ENCODE results near the gene ARHGEF7.

The ARHGEF7 gene

DNA sequence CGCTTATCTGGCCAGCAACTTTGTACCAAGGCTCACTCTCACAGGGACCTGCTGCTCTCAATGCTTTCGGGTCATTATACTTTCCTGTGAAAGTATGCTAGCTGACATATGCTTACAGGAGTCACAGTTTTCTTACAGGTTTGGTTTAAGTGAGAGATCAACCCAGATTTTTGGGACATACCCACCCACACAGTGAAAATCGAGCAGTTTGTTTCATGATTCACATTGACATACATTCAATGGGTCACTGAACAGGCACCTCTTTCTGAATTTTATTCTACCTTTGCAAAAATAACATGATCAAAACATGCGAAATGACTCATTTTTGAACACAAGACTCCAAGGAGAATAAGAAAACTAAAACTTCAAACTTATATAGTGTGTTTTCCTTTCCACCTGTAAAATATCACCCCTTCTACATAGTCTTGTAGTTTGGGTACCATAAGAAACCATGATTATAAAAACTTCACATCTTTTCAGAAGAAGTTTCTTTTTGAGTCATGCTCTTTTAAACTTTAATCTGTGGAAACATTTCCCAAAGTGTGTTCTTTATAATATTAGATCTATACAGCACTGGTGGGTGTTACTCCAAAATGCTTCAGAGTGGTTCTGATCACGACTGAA lies 161.0 kb downstream of the ARHGEF7 start:
- DNase-seq (ENCODE audit: low read depth, low spot score) = no peak

DNA sequence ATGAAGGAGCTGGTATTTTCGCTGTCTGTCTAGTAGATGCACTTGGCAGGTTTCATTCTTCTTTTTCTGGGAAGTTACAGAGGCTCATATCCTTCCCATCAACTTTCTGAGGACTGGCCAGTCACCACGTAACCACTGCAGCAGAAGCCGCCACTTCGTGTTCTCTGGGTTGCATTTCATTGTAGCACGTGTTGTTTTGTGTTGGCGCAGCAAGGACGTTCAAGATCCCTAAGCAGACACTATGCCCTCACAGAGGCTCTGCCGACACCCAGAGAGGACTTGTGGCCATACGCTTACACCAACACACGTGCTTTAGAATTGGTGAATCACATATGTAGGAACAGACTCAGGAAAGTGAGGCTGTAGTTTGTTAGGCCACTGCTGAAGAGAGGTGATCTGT lies 163.1 kb downstream of the ARHGEF7 start:
- no peak for DNase-seq (ENCODE audit: low read depth, low spot score)

DNA sequence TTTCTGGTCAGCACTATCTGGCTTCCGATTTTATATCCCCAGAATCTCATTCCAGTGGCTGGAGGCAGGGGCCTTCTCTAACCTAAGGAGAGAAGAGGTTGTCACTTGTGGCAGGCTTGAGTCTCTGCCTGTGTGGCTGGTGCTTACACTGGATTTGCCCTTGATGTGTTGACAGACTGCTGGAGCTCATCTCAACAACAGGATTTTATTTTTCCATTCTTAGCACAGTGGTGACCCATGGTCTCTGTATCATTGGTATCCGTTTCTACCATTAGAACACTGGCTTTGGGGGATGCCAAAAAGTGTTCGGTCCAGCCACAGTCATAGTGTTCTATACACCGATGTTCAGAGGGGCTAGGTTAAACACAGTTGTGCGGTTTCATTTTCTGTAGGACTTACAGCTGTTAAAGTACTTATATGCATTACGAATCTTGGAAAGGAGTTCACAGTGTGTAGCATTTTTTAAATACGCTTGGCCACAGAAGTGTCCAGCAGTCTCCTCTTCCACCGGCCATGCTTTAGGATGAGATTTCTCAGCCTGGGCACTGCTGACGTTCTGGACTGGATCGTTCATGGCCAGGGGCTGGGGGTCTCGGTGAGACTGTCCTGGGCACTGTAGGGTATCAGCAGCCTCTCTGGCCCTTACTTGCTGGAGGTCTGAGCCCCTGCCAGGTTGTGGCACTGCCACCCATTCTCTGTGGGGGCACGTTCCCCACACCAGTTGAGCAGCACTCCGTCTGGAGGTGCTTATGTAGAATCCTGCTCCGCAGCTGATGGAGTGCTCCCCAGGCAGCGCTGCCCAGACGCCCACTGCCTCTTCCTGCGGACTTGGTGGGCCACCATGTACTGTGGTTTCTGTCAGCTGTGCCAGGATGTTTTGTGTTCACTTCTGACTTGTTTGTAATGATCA lies 163.9 kb downstream of the ARHGEF7 start:
- no peak for DNase-seq (ENCODE audit: low read depth, low spot score)

DNA sequence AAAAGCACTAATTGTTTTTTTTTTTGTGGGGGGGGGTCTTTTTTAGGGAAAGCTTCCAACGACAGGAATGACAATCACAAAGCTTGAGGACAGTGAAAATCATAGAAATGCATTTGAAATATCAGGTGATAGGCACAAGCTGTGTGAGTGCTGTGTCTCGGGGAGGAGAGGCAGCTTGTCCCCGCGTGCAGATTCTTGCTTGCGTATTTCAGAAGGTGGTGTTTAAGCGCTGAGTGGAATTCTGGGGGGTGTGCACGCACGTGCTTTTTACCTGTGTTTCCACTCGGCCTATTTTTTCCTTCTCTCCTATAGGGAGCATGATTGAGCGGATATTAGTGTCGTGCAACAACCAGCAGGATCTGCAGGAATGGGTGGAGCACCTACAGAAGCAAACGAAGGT lies 165.1 kb downstream of the ARHGEF7 start:
- DNase-seq (ENCODE audit: low read depth, low spot score) = no peak

DNA sequence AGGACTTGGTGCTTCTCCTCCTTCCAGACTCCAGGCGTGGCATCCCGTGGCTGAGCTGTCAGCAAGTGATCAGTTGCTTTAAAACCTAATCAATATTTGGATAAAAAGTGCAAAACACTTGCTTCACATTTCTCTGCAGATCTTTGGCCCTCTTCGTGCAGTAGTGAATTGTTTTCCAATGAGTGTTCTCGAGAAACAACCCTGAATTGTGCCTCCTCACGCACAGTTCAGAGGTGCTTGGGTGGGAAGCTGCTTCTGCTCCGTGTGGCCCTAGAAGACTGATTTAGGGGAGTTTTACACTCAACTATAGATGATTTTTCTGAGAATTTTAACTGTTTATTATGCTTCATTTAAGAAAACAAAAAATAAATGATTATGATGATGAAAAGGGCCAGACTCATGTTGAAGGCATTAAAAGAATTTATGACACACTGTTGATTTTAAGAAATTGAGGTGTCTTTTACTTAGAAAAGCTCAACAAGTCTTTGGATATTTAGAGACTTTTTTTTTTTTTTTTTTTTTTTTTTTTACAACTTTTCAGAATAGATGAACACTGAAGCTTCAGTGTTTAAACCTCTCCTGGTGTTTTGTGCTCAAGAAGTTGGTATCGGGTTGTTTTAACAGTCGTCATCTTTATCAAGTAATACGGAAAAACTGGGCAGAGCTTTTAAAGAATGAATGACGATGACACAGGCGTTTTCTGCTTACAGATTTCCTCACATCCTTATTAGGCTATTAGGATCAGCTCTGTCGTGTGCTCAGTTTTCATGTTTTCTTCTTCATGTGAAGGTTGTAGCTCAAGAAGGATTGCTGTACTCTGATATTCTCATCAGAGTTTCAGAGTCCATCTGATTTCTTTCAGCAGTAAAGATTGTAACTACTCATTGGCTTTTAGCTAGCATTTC lies 165.8 kb downstream of the ARHGEF7 start:
- DNase-seq (ENCODE audit: low read depth, low spot score) = no peak

DNA sequence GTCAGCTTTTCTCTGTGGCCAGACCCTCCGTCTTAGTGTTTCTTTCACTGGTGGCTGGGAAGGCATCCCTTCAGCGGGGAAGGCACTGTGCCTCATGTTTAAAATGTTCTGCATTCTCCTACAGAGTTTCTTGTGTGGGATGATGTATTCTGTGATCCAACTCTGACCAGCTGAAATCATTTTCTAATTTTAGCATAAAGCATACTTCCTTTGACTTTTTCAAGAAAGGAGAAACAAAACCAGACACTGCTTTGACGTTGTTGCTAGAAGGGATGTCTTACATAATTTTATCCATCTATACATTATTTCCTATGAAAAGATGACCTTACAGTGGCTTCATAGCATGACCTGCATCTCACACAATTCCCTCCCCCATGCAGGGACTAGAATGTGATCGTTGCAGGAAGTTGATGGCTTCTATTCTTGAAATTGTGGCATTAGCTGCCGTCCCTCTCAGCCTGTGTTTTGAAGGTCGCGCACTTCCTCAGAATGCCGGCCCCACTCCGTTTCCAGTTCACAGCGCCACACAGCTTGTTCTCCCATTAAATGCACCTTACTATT lies 166.7 kb downstream of the ARHGEF7 start:
- no peak for DNase-seq (ENCODE audit: low read depth, low spot score)

DNA sequence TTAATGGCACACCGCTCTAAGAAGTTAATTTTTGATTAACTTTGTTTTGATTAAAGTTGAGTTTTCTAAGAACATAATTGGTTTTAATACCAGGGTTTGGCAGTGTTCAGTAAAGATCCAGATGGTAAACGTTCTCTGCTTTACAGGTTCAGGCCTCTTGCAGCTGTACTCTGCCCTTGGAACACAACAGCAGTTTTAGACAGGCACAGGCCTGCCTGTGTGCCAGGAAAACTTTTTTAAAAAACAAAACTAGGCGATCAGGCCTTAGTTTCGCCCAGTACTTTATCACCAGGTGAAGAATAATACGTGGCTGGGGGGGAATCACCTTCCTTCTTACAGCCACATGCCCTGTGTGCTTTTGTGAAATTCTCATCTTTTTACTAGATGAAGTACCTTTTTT lies 167.3 kb downstream of the ARHGEF7 start:
- no peak for DNase-seq (ENCODE audit: low read depth, low spot score)

DNA sequence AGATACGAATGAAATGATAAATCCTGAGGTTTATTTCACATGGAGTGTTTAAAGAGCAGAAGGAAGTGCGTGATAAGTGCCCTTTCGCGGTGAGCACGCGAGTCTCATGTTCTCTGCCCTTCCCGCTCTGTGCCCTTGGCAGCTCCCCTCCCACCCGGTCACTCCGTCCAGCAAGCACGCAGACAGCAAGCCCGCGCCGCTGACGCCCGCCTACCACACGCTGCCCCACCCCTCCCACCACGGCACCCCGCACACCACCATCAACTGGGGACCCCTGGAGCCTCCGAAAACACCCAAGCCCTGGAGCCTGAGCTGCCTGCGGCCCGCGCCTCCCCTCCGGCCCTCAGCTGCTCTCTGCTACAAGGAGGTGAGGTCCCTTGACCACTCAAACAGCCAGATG lies 167.9 kb downstream of the ARHGEF7 start:
- DNase-seq (ENCODE audit: low read depth, low spot score) = no peak

DNA sequence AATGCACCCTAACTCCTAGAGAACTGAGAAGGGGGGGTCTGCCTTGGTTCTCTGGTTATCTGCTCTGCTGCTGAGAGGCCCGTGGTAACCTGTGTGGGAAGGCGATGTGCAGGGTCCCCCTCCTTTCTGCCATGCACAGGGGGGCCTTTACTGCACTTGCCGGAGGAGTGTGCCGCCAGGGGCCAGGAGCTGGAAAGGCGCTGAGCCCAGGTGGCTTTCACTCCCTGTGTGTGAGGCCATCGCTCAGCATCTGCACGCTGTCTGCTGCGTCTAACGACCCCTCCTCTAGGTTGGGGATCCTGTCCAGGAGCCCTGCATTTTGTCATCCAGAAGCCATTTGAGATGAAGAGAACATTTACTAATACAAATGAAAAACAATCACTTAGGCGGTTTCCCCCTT lies 168.3 kb downstream of the ARHGEF7 start:
- DNase-seq (ENCODE audit: low read depth, low spot score) = no peak

DNA sequence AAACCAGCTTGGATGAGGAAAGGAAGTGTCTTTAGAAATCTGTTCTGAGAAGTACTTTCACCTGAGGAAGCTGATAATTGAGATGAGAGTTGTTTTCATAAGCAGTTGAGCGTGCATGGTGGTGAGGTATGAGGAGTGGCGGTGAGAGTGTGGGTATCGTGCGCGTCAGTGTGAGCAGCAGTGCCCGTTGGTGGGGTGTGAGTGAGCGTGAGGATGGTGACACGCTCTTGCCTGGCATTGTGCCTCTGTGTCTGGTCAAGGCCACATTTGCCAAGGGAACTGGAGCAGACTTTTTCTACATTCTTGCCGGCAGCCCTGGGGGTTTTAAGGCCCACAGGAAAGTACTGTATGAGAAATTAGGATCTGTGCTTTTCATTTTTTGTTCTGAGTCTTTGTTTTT lies 168.9 kb downstream of the ARHGEF7 start:
- DNase-seq (ENCODE audit: low read depth, low spot score) = no peak

DNA sequence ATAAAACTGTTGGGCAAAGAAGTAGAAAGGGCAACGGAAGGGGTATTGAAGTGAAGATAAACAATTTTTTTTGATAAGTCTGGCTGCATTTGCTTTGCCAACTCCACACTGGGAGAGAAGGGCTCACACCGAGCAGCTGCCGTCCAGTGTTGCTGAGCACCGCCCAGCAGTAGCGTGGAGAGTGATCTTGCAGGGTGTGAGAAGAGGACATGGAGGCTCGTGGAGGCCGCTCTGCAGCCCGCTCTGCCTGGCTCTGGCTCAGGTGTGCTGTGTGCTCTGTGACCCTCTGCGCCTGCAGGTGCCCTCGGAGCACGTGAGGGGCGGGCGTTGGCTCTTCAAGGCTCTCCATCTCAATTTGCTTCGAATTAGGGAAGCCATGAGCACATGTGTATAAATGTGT lies 169.5 kb downstream of the ARHGEF7 start:
- no peak for DNase-seq (ENCODE audit: low read depth, low spot score)

DNA sequence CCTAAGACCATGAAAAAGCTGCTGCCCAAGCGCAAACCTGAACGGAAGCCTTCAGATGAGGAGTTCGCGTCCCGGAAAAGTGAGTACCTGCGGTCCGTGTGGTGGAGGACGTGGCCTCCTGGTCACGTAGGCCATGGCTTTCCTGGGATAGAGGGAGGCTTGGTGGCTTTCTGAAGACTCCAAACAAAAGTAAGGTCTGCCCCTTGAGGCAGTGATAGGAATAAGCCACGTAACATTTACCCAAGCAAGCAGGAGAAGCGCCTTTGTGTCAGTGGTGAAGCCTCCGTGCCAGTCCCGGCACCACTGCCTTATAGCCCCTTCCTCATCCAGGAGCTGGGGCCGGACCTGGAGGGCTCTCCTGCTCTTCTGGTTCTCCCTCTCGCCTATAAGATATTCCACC lies 171.1 kb downstream of the ARHGEF7 start:
- no peak for DNase-seq (ENCODE audit: low read depth, low spot score)

DNA sequence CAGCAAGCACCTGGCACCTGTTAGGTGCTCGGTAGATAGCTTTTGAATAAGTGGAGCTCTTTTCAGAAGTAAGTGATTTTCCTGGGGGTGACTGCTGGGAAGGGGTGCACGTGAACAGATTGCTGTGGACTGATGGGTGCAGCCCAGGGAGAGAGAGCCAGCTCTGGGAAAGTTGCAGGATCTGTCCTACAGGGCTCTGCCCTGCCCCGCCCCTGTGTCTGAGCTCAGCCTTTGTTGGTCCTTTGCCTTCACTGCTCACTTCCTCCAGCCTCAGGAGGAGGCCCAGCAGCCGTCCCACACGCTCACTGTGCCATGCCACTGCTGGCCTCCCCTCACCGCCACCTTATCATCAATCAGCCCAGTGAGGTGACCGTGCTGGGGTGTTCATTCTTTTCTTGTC lies 171.6 kb downstream of the ARHGEF7 start:
- no peak for DNase-seq (ENCODE audit: low read depth, low spot score)

DNA sequence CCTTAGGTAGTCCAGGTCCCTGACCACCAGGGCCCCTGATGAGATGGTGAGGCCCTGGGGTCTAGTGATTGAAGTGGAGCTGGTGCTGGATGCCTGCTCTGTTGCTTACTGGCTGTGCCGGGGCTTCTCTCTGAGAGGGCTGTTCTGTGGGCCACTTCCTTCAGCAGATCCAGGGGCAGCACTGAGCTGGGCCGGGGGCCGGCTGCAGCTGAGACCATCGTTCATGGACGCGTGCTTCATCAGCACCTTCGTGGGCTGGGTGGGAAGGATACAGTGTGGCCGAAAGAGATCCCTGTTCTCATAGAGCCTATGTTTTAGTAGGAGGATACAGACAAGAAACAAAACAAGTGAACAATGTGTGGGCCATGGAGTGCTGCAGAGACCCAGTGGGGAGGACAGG lies 172.1 kb downstream of the ARHGEF7 start:
- no peak for DNase-seq (ENCODE audit: low read depth, low spot score)

DNA sequence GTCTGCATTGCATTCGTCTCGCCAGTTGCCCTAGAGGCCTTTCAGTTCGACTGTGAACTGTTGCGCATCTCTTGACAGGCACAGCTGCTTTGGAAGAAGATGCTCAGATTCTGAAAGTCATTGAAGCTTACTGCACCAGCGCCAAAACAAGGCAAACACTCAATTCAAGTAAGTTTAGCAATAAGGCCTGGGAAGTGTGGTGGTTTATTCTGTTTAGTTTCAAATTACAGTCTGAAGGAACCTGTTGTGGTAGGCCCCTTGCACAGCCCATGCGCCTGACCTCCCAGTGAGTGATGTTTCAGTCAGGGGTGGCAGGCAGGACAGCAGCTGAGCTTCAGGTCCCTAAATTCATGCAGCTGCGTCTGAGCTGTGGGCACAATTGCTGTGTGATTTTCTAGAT lies 173.2 kb downstream of the ARHGEF7 start:
- no peak for DNase-seq (ENCODE audit: low read depth, low spot score)

DNA sequence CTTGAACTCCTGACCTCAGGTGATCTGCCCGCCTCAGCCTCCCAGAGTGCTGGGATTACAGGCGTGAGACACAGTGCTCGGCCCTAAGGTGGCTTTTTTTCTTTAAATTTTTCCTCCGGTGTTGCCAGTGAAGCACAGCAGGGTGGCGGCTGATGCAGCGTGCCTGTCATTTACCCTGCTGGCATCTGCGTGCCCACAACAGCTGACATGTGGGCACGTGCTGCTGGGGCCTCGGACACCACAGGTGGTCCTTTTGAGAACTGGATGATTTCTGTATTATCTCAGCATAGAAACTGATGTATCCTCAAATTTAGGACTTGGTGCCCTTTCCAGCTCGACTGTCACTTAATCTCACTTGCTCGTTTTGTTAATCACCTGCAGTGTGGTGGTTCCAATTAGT lies 174.1 kb downstream of the ARHGEF7 start:
- DNase-seq (ENCODE audit: low read depth, low spot score) = no peak

DNA sequence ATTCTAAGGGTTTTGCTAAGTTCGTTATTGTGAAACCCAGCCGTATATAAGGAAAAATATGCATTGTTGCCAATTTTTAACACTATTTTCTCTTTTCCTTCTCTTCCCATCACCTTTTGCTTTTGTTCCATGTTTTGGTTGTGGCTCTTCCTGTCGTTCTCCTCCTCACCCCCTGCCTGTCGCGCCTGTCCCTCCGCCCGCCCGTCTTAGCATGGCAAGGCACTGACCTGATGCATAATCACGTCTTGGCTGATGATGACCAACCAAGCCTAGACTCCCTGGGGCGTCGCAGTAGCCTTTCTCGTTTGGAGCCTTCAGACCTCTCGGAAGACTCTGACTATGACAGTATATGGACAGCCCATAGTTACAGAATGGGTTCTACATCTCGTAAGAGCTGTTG lies 176.8 kb downstream of the ARHGEF7 start:
- DNase-seq (ENCODE audit: low read depth, low spot score) = no peak

DNA sequence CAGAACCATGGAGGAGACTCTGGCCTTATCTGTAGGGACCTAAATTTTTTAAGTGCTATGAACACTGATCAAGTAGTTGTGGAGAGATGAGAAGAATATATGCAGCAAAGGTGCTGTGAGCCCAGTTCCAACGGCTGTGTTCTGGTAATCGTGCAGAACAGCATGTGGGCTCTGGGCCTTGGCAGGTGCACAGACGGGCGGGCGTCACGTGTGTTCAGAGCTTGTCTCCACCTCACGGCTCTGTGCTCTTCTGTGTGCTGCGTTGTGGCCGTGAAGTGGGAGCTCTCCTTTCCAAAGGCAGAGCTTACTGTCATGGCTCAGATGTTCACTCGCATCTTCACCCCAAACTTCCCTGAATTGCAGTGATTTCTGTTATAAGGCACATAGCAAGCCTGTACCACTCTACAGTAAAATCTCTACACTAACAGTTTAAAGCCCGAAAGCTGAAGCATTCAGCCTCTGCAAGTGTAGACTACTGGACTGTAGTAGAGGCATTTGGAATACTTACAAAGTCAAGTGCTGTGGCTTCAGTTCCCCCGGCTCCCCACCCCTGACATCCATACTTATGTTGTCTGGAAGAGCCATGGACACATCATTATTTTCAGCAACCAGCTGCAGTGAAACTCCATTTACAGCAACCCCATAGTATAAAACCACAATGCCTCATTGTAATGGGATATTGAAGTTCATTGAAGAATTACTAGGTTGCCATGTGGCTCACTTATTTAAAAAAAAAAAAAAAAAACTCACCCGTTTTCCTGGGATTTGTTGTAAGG lies 177.8 kb downstream of the ARHGEF7 start:
- no peak for DNase-seq (ENCODE audit: low read depth, low spot score)

DNA sequence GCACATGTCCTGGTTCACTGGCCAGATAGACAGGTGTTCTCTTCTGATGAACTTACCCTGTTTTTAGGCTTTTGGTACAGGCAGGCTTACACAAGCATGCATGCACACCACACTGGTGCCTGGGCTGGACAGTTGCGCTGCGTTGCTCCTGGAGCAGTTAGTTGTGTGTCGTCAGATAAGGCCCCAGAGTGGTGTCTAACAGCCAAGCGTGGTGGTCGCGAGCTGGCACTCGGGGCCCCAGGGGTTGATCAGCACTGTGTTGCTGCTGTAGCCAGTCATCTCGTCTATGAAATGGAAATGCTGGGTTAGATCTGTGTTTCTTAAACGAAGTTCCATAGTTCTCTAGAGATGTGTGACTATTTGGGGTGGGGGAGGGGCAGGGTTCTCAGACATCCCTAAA lies 180.8 kb downstream of the ARHGEF7 start:
- DNase-seq (ENCODE audit: low read depth, low spot score) = no peak

DNA sequence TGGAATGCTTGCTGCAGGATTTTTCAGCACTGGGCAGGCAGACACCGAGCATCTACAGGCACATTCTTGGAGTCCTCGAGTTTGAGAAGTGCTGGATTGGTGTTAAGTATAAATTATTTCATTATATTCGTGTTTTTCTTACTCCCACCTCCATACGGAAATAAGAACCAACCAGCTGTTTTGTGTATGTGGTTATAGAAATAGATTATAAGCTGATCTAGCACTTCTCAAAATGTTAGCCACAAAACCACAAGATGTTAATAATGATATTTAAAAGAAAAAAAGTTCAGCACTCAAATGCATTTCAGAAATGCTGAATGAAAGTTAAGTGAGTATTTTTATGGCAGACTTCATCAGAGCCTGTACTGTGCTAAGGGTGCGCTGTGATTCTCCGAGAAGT lies 181.3 kb downstream of the ARHGEF7 start:
- no peak for DNase-seq (ENCODE audit: low read depth, low spot score)
